ENCODE data around the gene GPNMB. TPM values are rescaled to one million over a fixed set of nuclear protein-coding genes. Genes with fewer than 3 reads are reported as not detected.

The GPNMB gene
- total RNA-seq, 1 experiment from 2014 or later = 1.2 TPM

DNA sequence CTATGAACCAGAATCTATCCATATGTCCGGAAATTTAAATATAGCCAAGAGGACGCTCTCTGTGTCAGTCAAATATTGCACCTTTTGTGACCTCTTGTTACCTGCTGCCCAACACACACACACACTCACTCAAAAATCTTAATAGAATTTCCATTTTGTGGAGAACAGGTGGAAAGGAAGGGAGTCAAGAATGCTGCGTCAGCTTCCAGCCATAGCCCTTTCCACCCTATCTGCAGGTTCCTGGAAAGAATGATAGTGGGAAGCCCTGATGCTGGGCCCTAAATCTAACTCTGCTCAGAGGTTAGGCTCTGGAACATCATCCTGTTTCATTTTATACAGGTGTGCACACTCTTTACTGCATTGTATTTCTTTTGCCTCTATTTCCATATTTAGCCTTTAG lies 9.6 kb upstream of the GPNMB start:
- H3K27ac ChIP-seq (ENCODE audit: insufficient read length, low read depth, low read length) = no peak overlapping the region
- TF ChIP-seq, protein P1, sequence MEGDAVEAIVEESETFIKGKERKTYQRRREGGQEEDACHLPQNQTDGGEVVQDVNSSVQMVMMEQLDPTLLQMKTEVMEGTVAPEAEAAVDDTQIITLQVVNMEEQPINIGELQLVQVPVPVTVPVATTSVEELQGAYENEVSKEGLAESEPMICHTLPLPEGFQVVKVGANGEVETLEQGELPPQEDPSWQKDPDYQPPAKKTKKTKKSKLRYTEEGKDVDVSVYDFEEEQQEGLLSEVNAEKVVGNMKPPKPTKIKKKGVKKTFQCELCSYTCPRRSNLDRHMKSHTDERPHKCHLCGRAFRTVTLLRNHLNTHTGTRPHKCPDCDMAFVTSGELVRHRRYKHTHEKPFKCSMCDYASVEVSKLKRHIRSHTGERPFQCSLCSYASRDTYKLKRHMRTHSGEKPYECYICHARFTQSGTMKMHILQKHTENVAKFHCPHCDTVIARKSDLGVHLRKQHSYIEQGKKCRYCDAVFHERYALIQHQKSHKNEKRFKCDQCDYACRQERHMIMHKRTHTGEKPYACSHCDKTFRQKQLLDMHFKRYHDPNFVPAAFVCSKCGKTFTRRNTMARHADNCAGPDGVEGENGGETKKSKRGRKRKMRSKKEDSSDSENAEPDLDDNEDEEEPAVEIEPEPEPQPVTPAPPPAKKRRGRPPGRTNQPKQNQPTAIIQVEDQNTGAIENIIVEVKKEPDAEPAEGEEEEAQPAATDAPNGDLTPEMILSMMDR (conservative IDR thresholded peaks at IDR 0.05) = no peak
- no peaks in the 10 kb centered on the region for H3K27me3 ChIP-seq (ENCODE audit: insufficient read depth, low read length)
- H3K23ac ChIP-seq (ENCODE audit: insufficient read length, low read depth, low read length) = no peak overlapping the region
- H2BK5ac ChIP-seq (ENCODE audit: insufficient read length, low read length) = no peak overlapping the region
- H2AK5ac ChIP-seq (ENCODE audit: insufficient read length, low read length) = no peak overlapping the region
- H2BK20ac ChIP-seq (ENCODE audit: low read depth, low read length, poor library complexity, severe bottlenecking) = no peak overlapping the region
- Mint-ChIP-seq H3K4me1 (peaks cover 4 to 7% of the 10 kb centered on the region in 2 experiments; a peak in 2 of 4 replicates), H3K36me3 (ENCODE audit: insufficient read depth in 1 of 3, low read depth in 3 of 3) (no peaks in the 10 kb centered on the region), H3K9me3 (no peaks in the 10 kb centered on the region), H3K4me3 (no peak overlapping the region), H3K27me3 (ENCODE audit: low read depth) (no peaks in the 10 kb centered on the region), H3K27ac (no peak overlapping the region)
- H3K4ac ChIP-seq (ENCODE audit: low read depth, low read length) = no peak overlapping the region
- no peaks in the 10 kb centered on the region for H3K23me2 ChIP-seq (ENCODE audit: insufficient read length, low read depth, low read length, poor library complexity, severe bottlenecking)
- H4K91ac ChIP-seq (ENCODE audit: insufficient read length, low read depth, low read length) = no peak overlapping the region
- H2BK120ac ChIP-seq (ENCODE audit: low read depth, low read length, poor library complexity, severe bottlenecking) = no peak overlapping the region
- H2BK12ac ChIP-seq (ENCODE audit: insufficient read length, low read depth, low read length) = no peak overlapping the region
- H3K56ac ChIP-seq (ENCODE audit: insufficient read length, low read depth, low read length) = no peak overlapping the region
- H3K18ac ChIP-seq (ENCODE audit: insufficient read length, low read depth, low read length) = no peak overlapping the region
- no peak for DNase-seq
- no peaks in the 10 kb centered on the region for H3K9me3 ChIP-seq (ENCODE audit: control insufficient read depth, low read depth, low read length)
- no peaks in the 10 kb centered on the region for H3K79me2 ChIP-seq (ENCODE audit: insufficient read depth, low read length)
- no CpG with 5 or more reads among the region's 3 CpGs for WGBS (ENCODE audit: extremely low coverage, insufficient read length, low lambda C conversion rate)
- no peak overlapping the region for H3K14ac ChIP-seq (ENCODE audit: insufficient read depth, low read length)
- no peaks in the 10 kb centered on the region for H3K79me1 ChIP-seq (ENCODE audit: insufficient read depth, low read depth, low read length, poor library complexity, severe bottlenecking)
- no peak overlapping the region for H3T11ph ChIP-seq (ENCODE audit: low read length)
- H3K4me2 ChIP-seq (ENCODE audit: insufficient read depth, insufficient read length, low read length) = no peak overlapping the region
- no peak overlapping the region for H3K9ac ChIP-seq (ENCODE audit: extremely low read depth, insufficient read length, low read length)
- no peaks in the 10 kb centered on the region for H4K20me1 ChIP-seq (ENCODE audit: control insufficient read depth, insufficient read depth, insufficient read length)
- no peaks in the 10 kb centered on the region for H3K4me1 ChIP-seq (ENCODE audit: insufficient read depth, low read length)
- no peak overlapping the region for H2AFZ ChIP-seq (ENCODE audit: low read length)
- no peak overlapping the region for H4K8ac ChIP-seq (replicated peaks; ENCODE audit: insufficient read length, low read depth, low read length)
- H4K5ac ChIP-seq (ENCODE audit: insufficient read length, low read depth, low read length) = no peak overlapping the region
- no peak overlapping the region for H2BK15ac ChIP-seq (ENCODE audit: low read depth, low read length)
